GM12878 (cell line): ENCODE measurements around the gene ARHGAP1. TPM values are rescaled to one million over a fixed set of nuclear protein-coding genes. Genes with fewer than 3 reads are reported as not detected.

ENCODE experiments used
- ATAC-seq: fragments of 200-7000 bp; cut with Tn5 transposase; 3 replicates; pipeline ENCODE4 v1.9.1; 2020; ENCODE audit warnings: mild to moderate bottlenecking, moderate library complexity
- BruUV-seq: library from RNA; stranded (reverse); fragments of 400-500 nt; replicated peaks from 2 replicates; lab custom pipeline; 2021; lab: Mats Ljungman, UMichigan
- CTCF ChIA-PET: fragments of 300-600 bp; sonication (Branson Sonifier 250); formaldehyde crosslinking; extraction: SDS; loops from one replicate; lab custom pipeline; 2021; ENCODE audit warnings: inconsistent platforms; lab: Yijun Ruan, JAX
- POLR2A ChIA-PET: fragments of 350-600 bp; formaldehyde crosslinking; extraction: SDS; loops from one replicate; lab custom pipeline; 2021; ENCODE audit warnings: inconsistent platforms; lab: Charles Lee
- RAD21 ChIA-PET: fragments of 300-600 bp; sonication (Branson Sonifier 250); formaldehyde crosslinking; loops from one replicate; lab custom pipeline; 2023; ENCODE audit warnings: antibody characterized with exemption; ENCODE audit not compliant: unreplicated experiment; lab: Charles Lee
- SMC1A ChIA-PET: fragments of 300-600 bp; sonication (Branson Sonifier 250); formaldehyde crosslinking; loops from one replicate; lab custom pipeline; 2023; ENCODE audit not compliant: unreplicated experiment, uncharacterized antibody; lab: Charles Lee
- DNase-seq: peaks from one replicate; pipeline ENCODE4 v3.0.0-alpha.2; 2011; ENCODE audit warnings: low read depth, low spot score
- FAIRE-seq: peaks from 3 replicates; lab custom pipeline; 2011; peaks lifted over from hg19 to GRCh38; lab: Jason Lieb, UNC
- H2AFZ ChIP-seq: 2 replicates; pipeline ENCODE4 v1.6.0; 2011; ENCODE audit warnings: low read depth, low read length, control low read depth; ENCODE audit not compliant: control insufficient read depth
- H3K27ac ChIP-seq: 2 replicates; pipeline ENCODE4 v1.5.1; 2011; ENCODE audit warnings: control low read depth; ENCODE audit not compliant: control insufficient read depth, insufficient read depth
- H3K27me3 ChIP-seq, 2 experiments: replicated peaks in 1 of 2; 2 replicates each; pipeline versions ENCODE4 v1.6.0 to v1.6.1; 2011; ENCODE audit warnings: low read length in 1 of 2; ENCODE audit not compliant: control insufficient read depth in 2 of 2, insufficient read depth in 2 of 2
- H3K36me3 ChIP-seq, 2 experiments: 2 replicates each; pipeline ENCODE4 v1.5.1; 2011; ENCODE audit warnings: low read length in 1 of 2; ENCODE audit not compliant: control insufficient read depth in 2 of 2, insufficient read depth in 2 of 2
- H3K4me1 ChIP-seq: 2 replicates; pipeline ENCODE4 v1.6.1; 2011; ENCODE audit warnings: mild to moderate bottlenecking, low read length, moderate library complexity, mixed read lengths; ENCODE audit not compliant: control insufficient read depth, insufficient read depth
- H3K4me2 ChIP-seq: 2 replicates; pipeline ENCODE4 v1.6.0; 2011; ENCODE audit warnings: control low read depth; ENCODE audit not compliant: control insufficient read depth, insufficient read depth
- H3K4me3 ChIP-seq: fragments of 200-600 bp; sonication (generic); 2 replicates; pipeline ENCODE4 v1.5.1; 2016
- H3K79me2 ChIP-seq: 2 replicates; pipeline ENCODE4 v1.6.0; 2011; ENCODE audit warnings: low read length; ENCODE audit not compliant: control insufficient read depth, insufficient read depth
- H3K9ac ChIP-seq: 2 replicates; pipeline ENCODE4 v1.8.0; 2011; ENCODE audit warnings: low read length, control low read depth, mixed read lengths; ENCODE audit not compliant: control insufficient read depth, insufficient read depth
- H3K9me3 ChIP-seq: replicated peaks from 3 replicates; pipeline ENCODE4 v1.5.1; 2011; ENCODE audit warnings: mild to moderate bottlenecking, low read length; ENCODE audit not compliant: control insufficient read depth, insufficient read depth
- H4K20me1 ChIP-seq: 2 replicates; pipeline ENCODE4 v1.6.0; 2011; ENCODE audit not compliant: control insufficient read depth, insufficient read depth
- CHD4 ChIP-seq: fragments of 200-600 bp; sonication (generic); IDR thresholded peaks from 2 replicates; pipeline ENCODE4 v1.6.1; 2016; ENCODE audit warnings: mild to moderate bottlenecking
- CREM ChIP-seq: IDR thresholded peaks from 2 replicates; pipeline ENCODE4 v1.6.1; 2014; ENCODE audit warnings: antibody characterized with exemption, low read depth
- GATAD2B ChIP-seq: fragments of 450-650 bp; conservative IDR thresholded peaks from 2 replicates; pipeline ENCODE4 v1.6.1; 2017; ENCODE audit warnings: low read depth, mild to moderate bottlenecking, moderate library complexity
- JUNB ChIP-seq: IDR thresholded peaks from 2 replicates; pipeline ENCODE4 v1.6.1; 2016; ENCODE audit warnings: antibody characterized with exemption, mild to moderate bottlenecking
- MYC ChIP-seq: IDR thresholded peaks from 2 replicates; pipeline ENCODE4 v1.6.1; 2011; ENCODE audit warnings: mild to moderate bottlenecking, low read length, moderate library complexity, inconsistent platforms; ENCODE audit not compliant: insufficient read depth, insufficient replicate concordance, insufficient read length, severe bottlenecking
- PML ChIP-seq: IDR thresholded peaks from 2 replicates; pipeline ENCODE4 v1.6.1; 2012; ENCODE audit warnings: low read length, inconsistent platforms
- PRDM15 ChIP-seq: fragments of 450-650 bp; formaldehyde crosslinking; IDR thresholded peaks from 2 replicates; pipeline ENCODE4 v1.4.0; 2020; ENCODE audit warnings: mild to moderate bottlenecking, moderate library complexity
- RBBP5 ChIP-seq: fragments of 200-600 bp; sonication (generic); conservative IDR thresholded peaks from 2 replicates; pipeline ENCODE4 v1.6.1; 2016
- SMARCA5 ChIP-seq: fragments of 450-650 bp; IDR thresholded peaks from 2 replicates; pipeline ENCODE4 v1.6.1; 2017; ENCODE audit warnings: mild to moderate bottlenecking
- WRNIP1 ChIP-seq: IDR thresholded peaks from 2 replicates; pipeline ENCODE4 v1.6.1; 2011; ENCODE audit warnings: low read depth, low read length, improper control_type of control experiment, borderline replicate concordance
- YY1 ChIP-seq: IDR thresholded peaks from 2 replicates; pipeline ENCODE4 v1.6.1; 2011; ENCODE audit warnings: low read depth, mild to moderate bottlenecking, low read length
- WGBS: methylation state at CpG from one replicate; pipeline ENCODE4 v1.1.6; 2016; ENCODE audit warnings: low lambda C conversion rate; ENCODE audit not compliant: insufficient replicate concordance, insufficient coverage; ENCODE audit errors: missing lambda C conversion rate; 5-methylcytosine and 5-hydroxymethylcytosine counted together
- in situ Hi-C: fragments of 300-500 bp; cut with MboI; formaldehyde crosslinking; loops from 9 replicates; pipeline ENCODE4 v1.14.3; 2018; ENCODE audit warnings: mixed read lengths
- intact Hi-C: fragments of 100-400 bp; cut with micrococcal nuclease; formaldehyde crosslinking; loops from one replicate; pipeline ENCODE4 v1.14.2; 2022; ENCODE audit not compliant: unreplicated experiment
- polyA plus RNA-seq, 11 experiments: library from polyadenylated mRNA; depleted of rRNA in 4 of 11; unstranded in 6 of 11; stranded (reverse) in 5 of 11; fragments of >200 nt; fragmentation: Nextera tagmentation in 4 of 11; fragmentation: Illumina TruSeq in 1 of 11; extraction: Ambion mirVana in 4 of 11; extraction: Trizol in 1 of 11; gene quantifications; 1 replicate in 1 of 11; 2 replicates in 10 of 11; pipeline versions ENCODE4 v1.2.1 to v1.2.3, GENCODE V29; 2011 to 2016; ENCODE audit warnings: inconsistent platforms in 2 of 11, missing spikeins in 2 of 11, low read depth in 1 of 11
- total RNA-seq, 4 experiments: library from RNA; depleted of rRNA in 3 of 4; stranded (reverse); fragments of >200 nt in 3 of 4; fragmentation: Illumina TruSeq in 1 of 4; extraction: Trizol in 1 of 4; gene quantifications; 2 replicates each; pipeline versions ENCODE4 v1.2.1 to v1.2.3, GENCODE V29; 2013 to 2021
- TF ChIP-seq, protein P1 (sequence below): fragments of 450-650 bp; formaldehyde crosslinking; IDR thresholded peaks from 2 replicates; pipeline ENCODE4 v1.5.0; 2022; ENCODE audit warnings: mild to moderate bottlenecking, missing genetic modification characterization
- TF ChIP-seq, protein P2 (sequence below): IDR thresholded peaks from 2 replicates; pipeline ENCODE4 v1.6.1; 2011; ENCODE audit warnings: borderline replicate concordance, low read depth, mild to moderate bottlenecking, moderate library complexity, low read length; ENCODE audit not compliant: insufficient read depth, poor library complexity, severe bottlenecking
- TF ChIP-seq, protein P3 (sequence below): fragments of 150-350 bp; IDR thresholded peaks from 2 replicates; pipeline ENCODE4 v1.6.1; 2016; ENCODE audit warnings: low read depth, low read length

The ARHGAP1 gene
- total and polyA plus RNA-seq, 10 of the 15 experiments (the other 5 are each of a cell fraction or from before 2014, with no cell fraction given): 4.3 to 45.5 (median 23.2) TPM

DNA sequence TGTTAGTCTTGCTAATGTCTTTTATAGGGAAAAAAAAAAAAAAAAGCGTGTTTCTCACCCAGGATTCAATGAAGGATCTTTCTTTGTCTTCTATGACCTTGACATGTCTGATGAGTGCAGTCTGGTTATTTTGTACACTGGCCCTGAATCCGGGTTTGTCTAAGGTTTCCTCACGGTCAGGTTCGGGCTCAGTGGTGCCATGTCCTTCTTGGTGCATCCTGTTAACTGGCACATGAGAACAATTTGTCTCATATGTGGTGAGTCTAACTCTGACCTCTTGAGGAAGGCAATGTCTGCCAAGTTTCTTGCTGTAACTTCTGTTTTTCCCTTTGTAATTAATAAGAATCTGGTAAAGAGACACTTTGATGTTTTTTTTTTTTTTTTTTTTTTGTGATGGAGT lies 31.1 kb upstream of the ARHGAP1 start:
- no peaks in the 10 kb centered on the region for H3K36me3 ChIP-seq
- H3K4me3 ChIP-seq: no peak overlapping the region
- RAD21 ChIA-PET: no interaction called here
- ATAC-seq: no peak
- intact Hi-C loops: no loop called here
- no peaks in the 10 kb centered on the region for H3K4me1 ChIP-seq
- in situ Hi-C loops: no loop called here
- POLR2A ChIA-PET: no interaction called here
- H3K79me2 ChIP-seq: no peaks in the 10 kb centered on the region
- H3K27me3 ChIP-seq: no peaks in the 10 kb centered on the region
- H3K4me2 ChIP-seq: no peak overlapping the region
- 51% methylated on average over 4 of the region's 4 CpGs for WGBS
- no peak for DNase-seq
- no peak for FAIRE-seq
- H3K9me3 ChIP-seq: no peaks in the 10 kb centered on the region
- CTCF ChIA-PET: no interaction called here
- no peaks in the 10 kb centered on the region for H4K20me1 ChIP-seq
- no TSS peak for BruUV-seq
- H3K9ac ChIP-seq: no peak overlapping the region
- no peak overlapping the region for H2AFZ ChIP-seq
- SMC1A ChIA-PET: no interaction called here
- no peak overlapping the region for H3K27ac ChIP-seq
- TF ChIP-seq YY1: no peak
- no peak for TF ChIP-seq CHD4
- no peak for TF ChIP-seq SMARCA5
- no peak for TF ChIP-seq CREM
- TF ChIP-seq, protein P1, sequence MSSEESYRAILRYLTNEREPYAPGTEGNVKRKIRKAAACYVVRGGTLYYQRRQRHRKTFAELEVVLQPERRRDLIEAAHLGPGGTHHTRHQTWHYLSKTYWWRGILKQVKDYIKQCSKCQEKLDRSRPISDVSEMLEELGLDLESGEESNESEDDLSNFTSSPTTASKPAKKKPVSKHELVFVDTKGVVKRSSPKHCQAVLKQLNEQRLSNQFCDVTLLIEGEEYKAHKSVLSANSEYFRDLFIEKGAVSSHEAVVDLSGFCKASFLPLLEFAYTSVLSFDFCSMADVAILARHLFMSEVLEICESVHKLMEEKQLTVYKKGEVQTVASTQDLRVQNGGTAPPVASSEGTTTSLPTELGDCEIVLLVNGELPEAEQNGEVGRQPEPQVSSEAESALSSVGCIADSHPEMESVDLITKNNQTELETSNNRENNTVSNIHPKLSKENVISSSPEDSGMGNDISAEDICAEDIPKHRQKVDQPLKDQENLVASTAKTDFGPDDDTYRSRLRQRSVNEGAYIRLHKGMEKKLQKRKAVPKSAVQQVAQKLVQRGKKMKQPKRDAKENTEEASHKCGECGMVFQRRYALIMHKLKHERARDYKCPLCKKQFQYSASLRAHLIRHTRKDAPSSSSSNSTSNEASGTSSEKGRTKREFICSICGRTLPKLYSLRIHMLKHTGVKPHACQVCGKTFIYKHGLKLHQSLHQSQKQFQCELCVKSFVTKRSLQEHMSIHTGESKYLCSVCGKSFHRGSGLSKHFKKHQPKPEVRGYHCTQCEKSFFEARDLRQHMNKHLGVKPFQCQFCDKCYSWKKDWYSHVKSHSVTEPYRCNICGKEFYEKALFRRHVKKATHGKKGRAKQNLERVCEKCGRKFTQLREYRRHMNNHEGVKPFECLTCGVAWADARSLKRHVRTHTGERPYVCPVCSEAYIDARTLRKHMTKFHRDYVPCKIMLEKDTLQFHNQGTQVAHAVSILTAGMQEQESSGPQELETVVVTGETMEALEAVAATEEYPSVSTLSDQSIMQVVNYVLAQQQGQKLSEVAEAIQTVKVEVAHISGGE (CRISPR knock-in tag): no peak
- TF ChIP-seq, protein P2, sequence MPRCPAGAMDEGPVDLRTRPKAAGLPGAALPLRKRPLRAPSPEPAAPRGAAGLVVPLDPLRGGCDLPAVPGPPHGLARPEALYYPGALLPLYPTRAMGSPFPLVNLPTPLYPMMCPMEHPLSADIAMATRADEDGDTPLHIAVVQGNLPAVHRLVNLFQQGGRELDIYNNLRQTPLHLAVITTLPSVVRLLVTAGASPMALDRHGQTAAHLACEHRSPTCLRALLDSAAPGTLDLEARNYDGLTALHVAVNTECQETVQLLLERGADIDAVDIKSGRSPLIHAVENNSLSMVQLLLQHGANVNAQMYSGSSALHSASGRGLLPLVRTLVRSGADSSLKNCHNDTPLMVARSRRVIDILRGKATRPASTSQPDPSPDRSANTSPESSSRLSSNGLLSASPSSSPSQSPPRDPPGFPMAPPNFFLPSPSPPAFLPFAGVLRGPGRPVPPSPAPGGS: no peak
- TF ChIP-seq, protein P3, sequence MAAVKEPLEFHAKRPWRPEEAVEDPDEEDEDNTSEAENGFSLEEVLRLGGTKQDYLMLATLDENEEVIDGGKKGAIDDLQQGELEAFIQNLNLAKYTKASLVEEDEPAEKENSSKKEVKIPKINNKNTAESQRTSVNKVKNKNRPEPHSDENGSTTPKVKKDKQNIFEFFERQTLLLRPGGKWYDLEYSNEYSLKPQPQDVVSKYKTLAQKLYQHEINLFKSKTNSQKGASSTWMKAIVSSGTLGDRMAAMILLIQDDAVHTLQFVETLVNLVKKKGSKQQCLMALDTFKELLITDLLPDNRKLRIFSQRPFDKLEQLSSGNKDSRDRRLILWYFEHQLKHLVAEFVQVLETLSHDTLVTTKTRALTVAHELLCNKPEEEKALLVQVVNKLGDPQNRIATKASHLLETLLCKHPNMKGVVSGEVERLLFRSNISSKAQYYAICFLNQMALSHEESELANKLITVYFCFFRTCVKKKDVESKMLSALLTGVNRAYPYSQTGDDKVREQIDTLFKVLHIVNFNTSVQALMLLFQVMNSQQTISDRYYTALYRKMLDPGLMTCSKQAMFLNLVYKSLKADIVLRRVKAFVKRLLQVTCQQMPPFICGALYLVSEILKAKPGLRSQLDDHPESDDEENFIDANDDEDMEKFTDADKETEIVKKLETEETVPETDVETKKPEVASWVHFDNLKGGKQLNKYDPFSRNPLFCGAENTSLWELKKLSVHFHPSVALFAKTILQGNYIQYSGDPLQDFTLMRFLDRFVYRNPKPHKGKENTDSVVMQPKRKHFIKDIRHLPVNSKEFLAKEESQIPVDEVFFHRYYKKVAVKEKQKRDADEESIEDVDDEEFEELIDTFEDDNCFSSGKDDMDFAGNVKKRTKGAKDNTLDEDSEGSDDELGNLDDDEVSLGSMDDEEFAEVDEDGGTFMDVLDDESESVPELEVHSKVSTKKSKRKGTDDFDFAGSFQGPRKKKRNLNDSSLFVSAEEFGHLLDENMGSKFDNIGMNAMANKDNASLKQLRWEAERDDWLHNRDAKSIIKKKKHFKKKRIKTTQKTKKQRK: no peak
- no peak for TF ChIP-seq RBBP5
- no peak for TF ChIP-seq JUNB
- no peak for TF ChIP-seq WRNIP1
- TF ChIP-seq MYC: no peak
- no peak for TF ChIP-seq PRDM15 (CRISPR knock-in tag)
- TF ChIP-seq GATAD2B: no peak
- TF ChIP-seq PML: no peak
